Choroid plexus epithelial cell (primary cell): ENCODE measurements around the gene PSMD8.
"Not testable (repeated sequence)": the region's sequence is repeated elsewhere in the genome, so short reads cannot be mapped to it uniquely, and the experiment has no call there.

ENCODE experiments used
- DNase-seq: peaks from one replicate; pipeline ENCODE4 v3.0.0-alpha.2; 2010; ENCODE audit warnings: low read depth
- H3K4me3 ChIP-seq: 2 replicates; pipeline ENCODE4 v1.5.1; 2011; ENCODE audit warnings: low read depth, mild to moderate bottlenecking, control low read depth, low read length, moderate library complexity
- CTCF ChIP-seq: conservative IDR thresholded peaks from 2 replicates; pipeline ENCODE4 v1.5.1; 2011; ENCODE audit warnings: low read depth, mild to moderate bottlenecking, control low read depth, inconsistent platforms, low read length, moderate library complexity

Gene PSMD8

DNA sequence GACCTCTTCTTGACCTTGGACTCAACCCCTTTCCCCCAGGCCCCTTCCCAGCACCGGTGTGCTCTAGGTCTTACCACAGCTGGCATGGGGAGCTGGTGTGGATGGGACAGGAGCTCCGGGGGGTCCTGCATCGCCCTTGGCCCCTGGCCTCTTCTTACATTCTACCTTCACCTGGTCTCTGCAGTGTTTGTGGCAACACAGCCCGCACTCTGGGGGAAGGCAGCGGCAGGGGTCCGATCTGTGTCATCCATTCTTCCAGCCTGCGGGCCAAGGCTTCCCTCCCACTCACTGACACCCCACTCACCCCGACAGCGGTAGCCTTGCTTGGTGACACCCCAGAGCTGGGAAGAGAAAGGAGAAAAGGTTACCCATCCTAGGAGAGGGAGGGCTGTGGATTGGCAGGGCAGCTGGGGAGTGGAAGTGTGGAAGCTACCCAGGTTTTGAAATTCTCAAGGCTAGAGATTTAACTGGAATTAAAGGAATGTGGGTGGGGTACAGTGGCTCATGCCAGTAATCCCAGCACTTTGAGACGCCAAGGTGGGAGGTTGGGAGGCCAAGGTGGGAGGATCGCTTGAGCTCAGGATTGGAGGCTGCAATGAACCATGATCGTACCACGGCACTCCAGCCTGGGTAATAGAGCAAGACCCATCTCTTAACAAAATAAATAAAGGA is 36.8 kb downstream of the PSMD8 start:
- DNase-seq = no peak
- no peak overlapping the region for H3K4me3 ChIP-seq
- TF ChIP-seq CTCF = no peak

- H3K4me3 ChIP-seq, DNase-seq: not testable (repeated sequence)
Measured at GRCh38 chr19:38411898-38412297, 37.5 kb downstream of the PSMD8 start.

DNA sequence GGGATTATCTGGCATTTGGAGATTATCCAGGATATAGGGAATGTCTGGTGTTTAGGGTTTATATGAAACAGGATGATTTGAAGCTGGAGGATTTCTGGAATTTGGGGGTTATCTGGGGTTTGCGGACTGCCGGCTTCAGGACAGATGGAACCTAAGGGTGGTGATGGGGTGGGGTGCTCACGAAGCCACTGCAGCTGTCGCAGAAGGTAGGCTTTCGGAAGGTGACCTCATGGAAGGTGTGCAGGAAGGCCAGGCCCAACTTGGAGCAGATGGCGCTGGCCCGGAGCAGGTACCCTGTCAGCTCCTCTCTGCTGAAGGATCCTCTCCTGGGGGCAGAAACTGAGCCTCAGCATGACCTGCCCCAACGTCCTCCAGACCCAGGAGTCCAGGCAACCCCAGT is 38.1 kb downstream of the PSMD8 start:
- DNase-seq = no peak
- TF ChIP-seq CTCF = no peak
- no peak overlapping the region for H3K4me3 ChIP-seq

GRCh38 chr19:38412961-38413360 is 38.6 kb downstream of the PSMD8 start:
- TF ChIP-seq CTCF = no peak
- DNase-seq = no peak
- no peak overlapping the region for H3K4me3 ChIP-seq

DNA sequence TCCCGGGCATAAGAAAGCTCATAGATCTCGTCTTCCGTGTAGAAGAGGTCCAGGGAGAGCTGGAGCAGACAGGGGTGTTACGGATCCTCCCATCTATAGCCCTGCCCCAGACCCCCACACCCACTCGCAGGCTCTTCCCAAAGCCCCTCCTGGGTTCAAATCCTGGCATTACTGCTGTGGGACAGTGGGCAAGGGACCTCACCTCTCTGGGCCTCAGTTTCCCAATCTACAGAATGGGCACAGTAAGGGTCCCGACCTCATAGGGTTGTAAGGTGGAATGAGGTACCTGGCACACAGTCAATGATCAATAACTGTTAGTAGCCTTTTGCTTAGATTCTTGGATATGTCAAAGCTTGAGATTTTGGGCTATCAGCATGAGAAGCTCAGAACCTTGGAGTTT is 39.0 kb downstream of the PSMD8 start:
- no peak for DNase-seq
- no peak for TF ChIP-seq CTCF
- no peak overlapping the region for H3K4me3 ChIP-seq

- H3K4me3 ChIP-seq = no peak overlapping the region
- TF ChIP-seq CTCF = no peak
Measured at GRCh38 chr19:38417146-38417543, 42.8 kb downstream of the PSMD8 start.

GRCh38 chr19:38417544-38418506 is 43.5 kb downstream of the PSMD8 start:
- TF ChIP-seq CTCF = no peak
- DNase-seq = no peak
- no peak overlapping the region for H3K4me3 ChIP-seq

More at GRCh38 chr19:38417146-38417543, 42.8 kb downstream of the PSMD8 start:
- DNase-seq = no peak
